Kasumi-1 (cell line): ENCODE measurements around the gene RAB20.
A peak's percentile ranks its signal among the peaks of the same experiment; 100 is the strongest.
"Not testable (repeated sequence)": the region's sequence is repeated elsewhere in the genome, so short reads cannot be mapped to it uniquely, and the experiment has no call there.

Source experiments
- DNase-seq, 2 experiments: peaks; one replicate each; lab custom pipeline; 2025; lab: John Stamatoyannopoulos, UW

RAB20 gene

GRCh38 chr13:110561344-110562035 is at the start of gene RAB20:
RAB20 (minus strand) TSS chr13:110561722; CDS start chr13:110561519, 203 bp downstream.
- peak; percentile 76 to 84 for DNase-seq

GRCh38 chr13:110610955-110611595 is 49.6 kb upstream of the RAB20 start:
- no peak for DNase-seq

- no peak for DNase-seq
These were observed 46.2 kb upstream of the RAB20 start for GRCh38 chr13:110607675-110608224.

GRCh38 chr13:110606281-110606680 is 44.8 kb upstream of the RAB20 start:
- DNase-seq = not testable (repeated sequence)

- no peak for DNase-seq
These were observed 43.6 kb upstream of the RAB20 start for GRCh38 chr13:110605132-110605531.

- no peak for DNase-seq
These were observed 39.5 kb upstream of the RAB20 start for GRCh38 chr13:110600980-110601379.

GRCh38 chr13:110600261-110600819 is 38.8 kb upstream of the RAB20 start:
- DNase-seq = no peak

GRCh38 chr13:110597041-110597689 is 35.6 kb upstream of the RAB20 start:
- DNase-seq = no peak

GRCh38 chr13:110593430-110594130 is 32.1 kb upstream of the RAB20 start:
- DNase-seq = peak; percentile 86 to 89

GRCh38 chr13:110592665-110593064 is 31.1 kb upstream of the RAB20 start:
- no peak for DNase-seq

- DNase-seq = no peak
These were observed 29.1 kb upstream of the RAB20 start for GRCh38 chr13:110590577-110590976.

GRCh38 chr13:110589793-110590390 is 28.4 kb upstream of the RAB20 start:
- DNase-seq = no peak

- no peak for DNase-seq
These were observed 21.8 kb upstream of the RAB20 start for GRCh38 chr13:110583178-110583865.

GRCh38 chr13:110582421-110582954 is 21.0 kb upstream of the RAB20 start:
- no peak for DNase-seq

- DNase-seq = no peak
These were observed 20.1 kb upstream of the RAB20 start for GRCh38 chr13:110581506-110582185.

- peak in 1 of 2 experiments; percentile 12 for DNase-seq
These were observed 19.3 kb upstream of the RAB20 start for GRCh38 chr13:110580800-110581199.

GRCh38 chr13:110578363-110578762 is 16.8 kb upstream of the RAB20 start:
- DNase-seq = no peak

- no peak for DNase-seq
These were observed 15.4 kb upstream of the RAB20 start for GRCh38 chr13:110576736-110577476.

GRCh38 chr13:110576070-110576394 is 14.5 kb upstream of the RAB20 start:
- DNase-seq = no peak
